Vagina (tissue), 2 donors: ENCODE measurements around the gene GRM8.

ENCODE experiments used
- POLR2A ChIP-seq, 2 donors: fragments of 450-650 bp; IDR thresholded peaks; one replicate each; pipeline ENCODE4 v1.6.1; 2017; ENCODE audit warnings: antibody characterized with exemption in 2 of 2, mild to moderate bottlenecking in 2 of 2, moderate library complexity in 2 of 2
- TF ChIP-seq, protein P1 (sequence below), 3 experiments: fragments of 450-650 bp in 2 of 3; fragments of 200-600 bp in 1 of 3; sonication (generic) in 1 of 3; IDR thresholded peaks; one replicate each; pipeline ENCODE4 v1.5.1; 2017 to 2019; ENCODE audit warnings: antibody characterized with exemption in 3 of 3, mild to moderate bottlenecking in 2 of 3, moderate library complexity in 2 of 3

DNA sequence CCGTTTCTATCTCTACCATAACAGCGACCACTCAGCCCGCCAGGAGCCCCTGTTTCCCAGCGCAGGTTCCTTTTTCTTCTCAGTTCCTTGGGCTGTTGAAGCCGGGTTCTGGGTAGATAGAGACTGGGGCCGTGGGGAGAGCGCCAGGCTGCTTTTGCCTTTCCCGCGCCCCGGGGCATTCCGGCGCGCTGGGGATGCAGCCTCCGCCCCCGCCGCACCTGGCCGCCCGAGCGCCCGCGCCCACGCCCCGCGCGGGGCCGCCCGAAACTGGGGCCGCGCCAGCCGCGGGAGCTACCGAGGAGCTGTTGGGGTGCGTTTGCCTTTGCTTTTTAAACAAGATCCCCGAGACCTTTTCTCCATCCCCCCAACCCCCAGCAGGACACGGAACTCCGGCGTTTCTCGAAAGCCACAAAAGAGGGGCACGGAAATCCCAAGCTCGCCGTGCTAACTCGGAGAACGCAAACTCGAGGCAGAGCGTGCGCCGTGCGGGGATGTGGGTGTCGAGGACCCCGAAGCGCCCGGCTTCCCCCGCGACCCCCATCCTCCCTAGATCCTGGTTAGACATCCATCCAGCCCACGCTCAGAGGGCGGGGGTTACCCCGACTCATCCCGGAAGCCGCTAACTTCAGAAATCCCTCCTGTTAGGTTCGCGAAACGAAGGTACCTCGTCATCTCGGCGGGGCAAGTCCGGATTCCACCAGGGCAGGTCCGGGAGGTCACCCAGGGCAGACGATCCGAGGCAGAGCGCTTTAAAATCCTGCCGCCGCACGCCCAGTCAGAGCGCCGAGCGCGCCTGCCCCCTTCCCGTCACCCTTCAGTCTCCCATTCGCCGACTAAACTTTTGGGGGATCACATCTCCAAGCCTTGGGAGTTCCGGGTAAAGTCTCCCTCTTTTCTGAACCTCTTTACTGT, 1.0 kb downstream of the GRM8 start:
- TF ChIP-seq, protein P1, sequence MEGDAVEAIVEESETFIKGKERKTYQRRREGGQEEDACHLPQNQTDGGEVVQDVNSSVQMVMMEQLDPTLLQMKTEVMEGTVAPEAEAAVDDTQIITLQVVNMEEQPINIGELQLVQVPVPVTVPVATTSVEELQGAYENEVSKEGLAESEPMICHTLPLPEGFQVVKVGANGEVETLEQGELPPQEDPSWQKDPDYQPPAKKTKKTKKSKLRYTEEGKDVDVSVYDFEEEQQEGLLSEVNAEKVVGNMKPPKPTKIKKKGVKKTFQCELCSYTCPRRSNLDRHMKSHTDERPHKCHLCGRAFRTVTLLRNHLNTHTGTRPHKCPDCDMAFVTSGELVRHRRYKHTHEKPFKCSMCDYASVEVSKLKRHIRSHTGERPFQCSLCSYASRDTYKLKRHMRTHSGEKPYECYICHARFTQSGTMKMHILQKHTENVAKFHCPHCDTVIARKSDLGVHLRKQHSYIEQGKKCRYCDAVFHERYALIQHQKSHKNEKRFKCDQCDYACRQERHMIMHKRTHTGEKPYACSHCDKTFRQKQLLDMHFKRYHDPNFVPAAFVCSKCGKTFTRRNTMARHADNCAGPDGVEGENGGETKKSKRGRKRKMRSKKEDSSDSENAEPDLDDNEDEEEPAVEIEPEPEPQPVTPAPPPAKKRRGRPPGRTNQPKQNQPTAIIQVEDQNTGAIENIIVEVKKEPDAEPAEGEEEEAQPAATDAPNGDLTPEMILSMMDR (IDR thresholded peaks at IDR 0.05) = no peak
- no peak for TF ChIP-seq POLR2A (IDR thresholded peaks at IDR 0.05)
